GM19351 (cell line): Measurements from ENCODE around the gene TF.
A peak's percentile ranks its signal among the peaks of the same experiment; 100 is the strongest.

Source experiments
- ATAC-seq: cut with Tn5 transposase; IDR thresholded peaks from one replicate; pipeline ENCODE4 v1.9.1; 2021; ENCODE audit warnings: mild to moderate bottlenecking, moderate library complexity; ENCODE audit not compliant: unreplicated experiment

The TF gene

DNA sequence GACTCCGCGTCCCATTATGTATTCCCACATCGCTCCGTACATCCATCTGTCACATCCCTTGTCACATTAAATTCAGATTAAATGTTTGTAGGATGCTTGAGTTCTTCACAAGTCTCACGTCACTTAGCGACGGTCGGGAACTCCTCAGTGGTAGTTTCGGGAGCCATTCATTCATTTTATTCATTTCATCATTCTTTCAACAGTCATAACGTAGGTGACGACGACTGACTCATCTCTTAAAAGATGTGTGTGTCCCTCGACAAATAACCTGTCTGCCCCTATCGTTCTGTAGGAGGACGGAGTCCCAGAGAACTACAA is 59.1 kb downstream of the TF start:
- no peak for ATAC-seq

GRCh38 chr3:133805702-133806475 is 59.7 kb downstream of the TF start, which contains the start of gene SRPRB:
Gene SRPRB (plus strand): TSS chr3:133805815. CDS start chr3:133805849, 34 bp downstream.
- ATAC-seq, result peak; percentile 97

- no peak for ATAC-seq
Measured at GRCh38 chr3:133812872-133813271, 66.7 kb downstream of the TF start.

DNA sequence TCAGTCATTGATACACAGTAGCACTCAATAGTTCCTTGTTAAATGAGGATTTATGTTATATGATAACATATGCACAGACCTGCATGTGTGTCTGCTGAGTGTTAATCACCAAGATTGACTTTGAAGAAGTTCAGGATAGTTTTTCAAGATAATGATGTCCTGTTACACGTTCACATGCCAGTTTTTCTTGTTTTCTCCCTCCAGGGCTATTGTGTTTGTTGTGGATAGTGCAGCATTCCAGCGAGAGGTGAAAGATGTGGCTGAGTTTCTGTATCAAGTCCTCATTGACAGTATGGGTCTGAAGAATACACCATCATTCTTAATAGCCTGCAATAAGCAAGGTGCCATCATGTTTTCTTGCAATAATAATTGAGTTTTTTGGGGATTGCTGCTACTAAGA is 69.2 kb downstream of the TF start:
- no peak for ATAC-seq

DNA sequence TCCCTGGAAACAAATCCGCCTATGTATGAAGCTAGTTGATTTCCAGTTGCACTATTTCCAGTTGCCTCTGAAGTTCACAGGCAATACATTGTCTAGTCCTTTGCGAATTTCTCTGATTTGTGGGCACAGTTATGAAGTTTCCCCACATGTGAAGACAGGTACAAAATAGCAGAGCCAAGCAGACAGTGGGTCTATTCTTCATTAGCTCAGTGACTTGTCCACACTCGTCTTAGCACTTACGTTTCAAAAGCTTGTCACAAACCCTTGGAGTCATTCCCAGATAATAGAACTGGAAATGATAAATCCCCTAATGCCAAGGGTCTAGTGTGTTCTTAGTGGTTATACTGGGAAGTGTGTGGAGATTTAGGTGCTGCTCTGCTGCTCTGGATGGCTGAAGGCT is 73.9 kb downstream of the TF start:
- no peak for ATAC-seq

DNA sequence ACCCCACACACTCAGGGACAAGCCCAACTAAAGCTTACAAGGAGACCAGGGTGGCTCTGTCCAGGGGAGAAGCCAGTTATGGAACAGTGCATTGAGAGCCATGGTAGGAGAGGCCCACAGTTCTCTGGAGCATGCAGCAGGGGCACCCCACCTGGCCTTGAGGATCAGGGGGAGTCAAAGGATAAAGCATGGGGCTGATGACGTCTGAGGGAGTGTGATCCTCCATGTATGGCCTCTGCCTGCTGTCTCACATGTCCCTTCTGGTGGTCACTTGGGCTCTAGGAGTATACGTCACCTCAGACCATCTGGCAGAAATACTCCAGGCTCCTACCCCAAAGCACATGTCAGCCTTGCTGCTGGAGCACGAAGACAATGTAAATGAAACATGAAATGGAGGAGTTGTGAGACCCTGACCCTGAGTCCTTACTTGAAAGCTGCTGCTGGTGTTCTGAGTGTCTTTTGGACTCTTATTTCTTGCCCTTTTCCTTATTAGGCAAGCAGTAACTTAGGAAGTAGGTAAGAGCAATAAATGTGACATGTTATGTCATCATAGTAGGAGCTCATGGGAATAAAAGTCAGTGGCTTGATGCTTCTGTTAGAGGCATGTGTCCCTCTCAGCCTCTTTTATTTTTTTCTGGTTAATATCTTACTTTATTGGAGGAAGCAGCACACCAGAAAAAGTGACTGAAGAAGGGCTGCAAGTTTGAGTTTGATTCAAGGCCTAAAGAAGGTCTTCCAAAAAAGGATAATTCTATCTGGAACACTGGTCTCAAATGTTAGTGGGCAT is 74.9 kb downstream of the TF start:
- ATAC-seq, result no peak

GRCh38 chr3:133821767-133822638 is 75.8 kb downstream of the TF start:
- no peak for ATAC-seq

GRCh38 chr3:133824961-133825485 is 78.8 kb downstream of the TF start:
- no peak for ATAC-seq

DNA sequence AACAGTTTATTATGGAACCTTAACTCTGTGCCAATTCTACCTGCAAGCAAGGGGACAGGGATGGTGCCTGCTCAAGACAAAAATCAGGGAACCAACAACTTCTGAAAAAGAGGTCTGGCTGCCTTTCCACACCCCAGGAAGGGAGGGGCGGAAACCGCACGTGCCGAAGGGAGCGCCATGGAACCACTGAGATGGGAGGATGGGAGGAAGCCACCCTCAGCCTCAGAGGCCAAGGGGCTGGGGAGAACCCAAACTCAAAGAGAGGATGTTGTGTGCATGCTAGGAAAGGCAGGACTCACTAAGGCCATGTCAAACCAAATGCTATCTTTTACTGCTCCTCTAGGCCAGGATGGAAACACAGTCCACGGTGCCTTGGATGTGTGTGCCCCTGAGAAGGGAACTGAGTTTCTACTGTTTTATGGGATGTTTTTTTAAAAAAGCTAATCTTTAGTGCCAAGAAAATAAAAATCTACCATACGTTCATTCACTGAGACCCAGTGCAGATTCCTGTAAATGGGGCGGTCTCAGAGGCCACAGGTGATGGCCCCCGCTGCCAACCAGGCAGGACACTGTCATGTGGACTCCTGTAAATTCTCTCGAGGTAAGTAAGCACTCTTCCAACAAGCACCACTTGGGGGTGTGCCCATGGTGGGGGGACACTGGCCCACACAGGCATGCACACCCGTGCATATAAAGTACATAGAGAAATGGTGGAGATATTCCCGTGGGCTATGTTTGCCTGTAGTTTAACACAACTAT is 80.0 kb downstream of the TF start:
- ATAC-seq, result no peak

GRCh38 chr3:133827136-133827535 is 80.9 kb downstream of the TF start:
- ATAC-seq, result no peak

- no peak for ATAC-seq
Measured at GRCh38 chr3:133827684-133828083, 81.5 kb downstream of the TF start.

DNA sequence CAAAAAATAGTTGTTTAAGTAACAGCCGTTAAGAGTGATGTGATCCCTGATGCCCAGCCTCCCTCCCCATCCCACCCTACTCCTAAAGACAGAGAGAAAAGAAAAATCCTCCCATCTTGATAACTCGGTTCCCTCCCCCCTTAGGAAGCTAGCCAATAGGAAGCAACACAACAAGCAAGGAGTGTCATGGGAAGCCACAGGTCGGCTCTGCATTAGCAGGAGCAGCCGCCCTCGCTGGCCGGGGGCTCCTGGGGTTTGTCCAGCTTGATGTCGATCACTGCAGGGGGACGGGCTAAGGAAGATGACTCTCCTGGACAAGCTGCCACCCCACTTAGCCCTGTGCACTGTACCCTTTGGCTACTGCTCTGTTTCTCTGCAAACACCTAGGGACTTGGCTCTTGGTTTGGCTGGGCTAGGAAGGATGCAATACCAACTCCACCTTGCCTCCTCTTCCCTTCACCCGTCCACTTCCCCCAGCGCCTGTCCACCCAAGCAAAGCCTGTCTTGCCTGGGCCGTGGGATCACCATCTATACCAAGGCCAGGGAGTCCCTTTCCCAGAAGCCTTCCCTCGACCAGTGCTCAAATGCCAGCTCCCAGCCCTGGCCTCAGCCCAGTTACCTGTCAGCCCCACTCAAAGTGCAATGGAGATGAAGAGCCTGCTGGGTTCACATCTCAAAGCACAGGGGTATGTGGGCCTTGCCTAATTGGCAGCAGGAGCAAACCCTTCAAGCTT is 82.5 kb downstream of the TF start:
- ATAC-seq, result no peak

DNA sequence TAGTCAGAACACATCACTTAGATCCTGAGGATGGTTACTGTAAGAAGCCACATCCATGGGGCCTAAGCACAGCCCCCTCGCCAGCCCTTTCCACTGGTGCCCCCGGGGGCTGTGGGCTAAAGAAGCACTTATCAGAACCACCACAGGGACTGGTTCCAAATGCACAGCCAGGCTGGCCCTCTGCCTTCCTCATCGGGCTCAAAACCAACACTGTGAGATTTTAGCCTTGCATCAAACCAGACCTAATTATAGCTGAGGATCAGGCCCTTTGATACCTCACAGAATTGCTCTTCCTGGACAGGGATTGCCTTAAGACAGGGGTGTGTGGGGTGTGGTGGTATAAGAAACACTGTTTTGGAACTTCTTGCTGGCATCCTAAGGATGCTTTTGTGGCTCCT is 83.1 kb downstream of the TF start:
- ATAC-seq, result no peak

GRCh38 chr3:133830071-133830470 is 83.9 kb downstream of the TF start:
- no peak for ATAC-seq

DNA sequence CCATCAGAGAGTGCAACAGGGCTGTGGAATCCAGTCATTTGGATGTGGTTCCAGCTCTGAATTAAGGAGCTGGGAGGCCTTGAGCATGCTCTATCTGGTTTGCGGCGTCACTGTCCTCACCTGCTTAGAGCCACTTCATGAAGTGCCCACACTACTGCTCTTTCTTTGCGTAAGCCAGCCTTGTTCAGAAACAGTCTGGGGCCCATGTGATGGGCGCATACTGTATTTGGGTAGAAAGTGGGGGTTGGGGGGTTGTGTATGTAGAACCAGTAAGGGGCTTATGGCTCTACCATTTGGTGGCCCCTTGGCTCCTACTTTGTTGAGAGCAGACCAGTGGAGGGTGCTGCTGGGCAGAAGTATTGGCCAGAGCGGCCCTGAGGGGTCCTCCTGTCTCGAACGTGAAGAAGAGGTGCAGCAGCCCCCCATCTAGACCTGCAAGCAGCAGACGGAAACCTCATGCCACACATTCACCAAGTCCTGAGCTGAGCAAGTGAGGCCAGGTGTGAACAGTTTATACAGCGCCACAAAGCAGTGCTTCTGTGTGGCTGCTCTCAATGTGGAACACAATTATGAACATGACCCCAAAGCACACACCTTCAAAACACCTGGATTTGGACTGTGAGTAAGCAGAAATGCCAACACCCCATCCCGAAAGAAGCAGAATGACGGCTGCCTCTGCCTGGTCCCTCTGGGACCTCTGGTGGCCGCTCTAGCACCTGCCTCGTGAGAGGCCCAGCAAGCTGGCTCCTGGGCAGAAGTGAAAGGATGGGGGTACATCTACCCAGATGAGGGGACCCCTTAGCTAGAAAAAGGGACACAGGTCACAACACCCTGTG is 86.0 kb downstream of the TF start:
- ATAC-seq, result peak; percentile 72

DNA sequence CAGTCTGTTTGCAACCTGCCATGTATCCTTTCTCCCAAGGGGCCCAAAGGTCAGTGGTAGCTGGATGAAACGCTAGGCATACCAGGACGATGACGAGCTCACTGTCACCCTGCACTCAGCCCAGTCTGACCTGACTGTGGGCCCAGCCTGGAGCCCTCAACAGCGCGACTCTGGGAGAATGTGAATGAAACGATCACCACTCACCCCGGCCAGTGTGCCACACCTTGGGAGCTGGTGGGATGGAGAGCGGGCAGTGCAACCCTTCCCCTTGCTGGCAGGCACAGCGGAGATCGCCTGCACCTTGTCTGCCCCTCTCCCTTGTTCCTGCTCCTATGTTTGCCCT is 86.6 kb downstream of the TF start:
- ATAC-seq, result no peak

DNA sequence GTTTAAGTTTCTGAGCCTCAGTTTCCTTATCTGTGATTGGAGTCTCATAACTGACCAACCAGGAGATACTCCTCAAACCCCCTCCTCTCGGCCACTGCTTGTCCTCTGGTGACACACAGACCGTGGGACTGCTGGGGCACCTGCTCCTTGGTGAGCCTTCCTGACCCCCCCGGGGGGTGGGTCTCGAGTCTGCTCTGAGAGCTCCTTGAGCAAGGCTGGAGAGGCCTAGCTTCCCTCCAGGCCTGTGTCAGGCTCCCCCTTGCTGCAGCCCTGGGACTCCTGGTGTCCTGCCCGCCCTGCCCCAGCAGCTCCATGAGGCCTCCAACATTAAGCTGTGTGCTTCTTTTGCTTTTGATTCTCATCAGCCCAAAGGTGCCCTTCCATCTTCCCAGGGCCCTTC is 87.1 kb downstream of the TF start:
- ATAC-seq, result no peak

DNA sequence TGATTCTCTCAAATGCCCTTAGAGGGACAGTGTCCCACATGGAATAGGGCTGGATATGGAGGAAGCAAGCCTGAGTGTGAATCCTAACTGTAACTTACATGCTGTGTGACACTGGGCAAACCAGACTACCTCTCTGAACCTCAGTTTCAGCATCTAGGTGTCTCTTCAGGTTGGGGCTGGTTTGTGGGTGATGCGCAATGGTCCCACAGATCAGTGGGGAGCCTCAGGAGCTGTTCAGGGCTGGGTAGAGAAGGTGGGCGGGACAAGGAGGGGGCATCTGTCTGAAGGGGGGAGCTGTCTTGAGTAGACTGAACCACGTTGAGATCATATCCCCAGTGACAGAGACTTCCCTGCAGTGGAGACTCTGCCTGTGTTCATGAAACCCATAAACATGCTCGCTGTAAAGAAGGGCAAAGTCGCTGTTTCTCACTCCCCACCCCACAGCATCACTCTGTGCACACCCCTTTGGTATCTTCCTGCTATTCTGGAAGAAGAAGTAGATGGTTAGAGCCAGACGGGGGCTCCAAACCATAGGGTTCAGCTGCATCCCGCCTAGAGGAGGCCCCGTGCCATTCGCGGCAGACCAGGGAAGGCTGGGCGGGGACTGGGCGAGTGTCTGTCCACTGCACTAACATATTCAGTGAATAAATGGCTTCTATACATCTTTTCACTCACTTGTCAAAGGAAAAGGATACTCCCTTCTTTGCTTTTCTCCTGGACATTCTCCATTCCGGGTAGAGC is 87.9 kb downstream of the TF start:
- no peak for ATAC-seq
